ENCODE data around the gene RAB40B.

GRCh38 chr17:82693168-82693867 is 5.2 kb downstream of the RAB40B start:
- TF ChIP-seq POLR2A (IDR thresholded peaks at IDR 0.05; ENCODE audit: low read depth, low read length): no peak
- TF ChIP-seq POLR2AphosphoS5 (IDR thresholded peaks at IDR 0.05; ENCODE audit: low read depth, low read length): no peak

Data from GM12891 (cell line).